Measurements from ENCODE around the gene NDE1.
A peak's percentile ranks its signal among the peaks of the same experiment; 100 is the strongest.
"Not testable (repeated sequence)": the region's sequence is repeated elsewhere in the genome, so short reads cannot be mapped to it uniquely, and the experiment has no call there.

The NDE1 gene

GRCh38 chr16:15643946-15644250 is 6.1 kb upstream of the NDE1 start:
- H3K9me3 ChIP-seq (ENCODE audit: control insufficient read depth, low read length), result no peaks in the 10 kb centered on the region
- H3K27ac ChIP-seq (ENCODE audit: low read depth, low read length, severe bottlenecking), result peak overlapping the region; percentile 97
- 72 to 79% methylated on average over 2 to 3 of the region's 4 CpGs for whole genome bisulfite sequencing, 2 experiments (ENCODE audit: insufficient coverage in 2 of 2)
- peak overlapping the region; percentile 78 for H3K4me3 ChIP-seq (ENCODE audit: extremely low read depth, insufficient read depth, low read length, poor library complexity, severe bottlenecking)
- H3K4me1 ChIP-seq (ENCODE audit: control insufficient read depth, insufficient read depth, low read length, poor library complexity, severe bottlenecking), result peaks cover 13% of the 10 kb centered on the region
- H3K36me3 ChIP-seq (ENCODE audit: control insufficient read depth, insufficient read depth, low read length), result peaks cover 6% of the 10 kb centered on the region

- H3K4me3 ChIP-seq (ENCODE audit: extremely low read depth, insufficient read depth, low read length, poor library complexity, severe bottlenecking), result no peak overlapping the region
- peaks cover 13% of the 10 kb centered on the region for H3K4me1 ChIP-seq (ENCODE audit: control insufficient read depth, insufficient read depth, low read length, poor library complexity, severe bottlenecking)
- peak overlapping the region; percentile 97 for H3K27ac ChIP-seq (ENCODE audit: low read depth, low read length, severe bottlenecking)
- H3K9me3 ChIP-seq (ENCODE audit: control insufficient read depth, low read length), result no peaks in the 10 kb centered on the region
- peaks cover 1% of the 10 kb centered on the region for H3K36me3 ChIP-seq (ENCODE audit: control insufficient read depth, insufficient read depth, low read length)
- 93 to 96% methylated on average over 3 to 5 of the region's 9 CpGs for WGBS, 2 experiments (ENCODE audit: insufficient coverage in 2 of 2)
These were observed 5.6 kb upstream of the NDE1 start for GRCh38 chr16:15644267-15644961.

GRCh38 chr16:15644962-15645465 is 5.0 kb upstream of the NDE1 start:
- H3K36me3 ChIP-seq (ENCODE audit: control insufficient read depth, insufficient read depth, low read length); H3K4me3 ChIP-seq (ENCODE audit: extremely low read depth, insufficient read depth, low read length, poor library complexity, severe bottlenecking); H3K9me3 ChIP-seq (ENCODE audit: control insufficient read depth, low read length); H3K27ac ChIP-seq (ENCODE audit: low read depth, low read length, severe bottlenecking): not testable (repeated sequence)
- peaks cover 13% of the 10 kb centered on the region for H3K4me1 ChIP-seq (ENCODE audit: control insufficient read depth, insufficient read depth, low read length, poor library complexity, severe bottlenecking)
- WGBS, 2 experiments (ENCODE audit: insufficient coverage in 2 of 2), result 95 to 97% methylated on average over 4 of the region's 10 CpGs

GRCh38 chr16:15646557-15647293 is 3.3 kb upstream of the NDE1 start:
- H3K27ac ChIP-seq (ENCODE audit: low read depth, low read length, severe bottlenecking); H3K9me3 ChIP-seq (ENCODE audit: control insufficient read depth, low read length): not testable (repeated sequence)
- 87 to 95% methylated on average over 8 to 9 of the region's 13 CpGs for WGBS, 2 experiments (ENCODE audit: insufficient coverage in 2 of 2)

GRCh38 chr16:15647294-15648014 is 2.6 kb upstream of the NDE1 start:
- Histone ChIP-seq H3K4me1 (ENCODE audit: control insufficient read depth, insufficient read depth, low read length, poor library complexity, severe bottlenecking) (peaks cover 8% of the 10 kb centered on the region), H3K27ac (ENCODE audit: low read depth, low read length, severe bottlenecking) (no peak overlapping the region), H3K4me3 (ENCODE audit: extremely low read depth, insufficient read depth, low read length, poor library complexity, severe bottlenecking) (no peak overlapping the region), H3K36me3 (ENCODE audit: control insufficient read depth, insufficient read depth, low read length) (peaks cover 6% of the 10 kb centered on the region), H3K9me3 (ENCODE audit: control insufficient read depth, low read length) (no peaks in the 10 kb centered on the region)
- WGBS, 2 experiments (ENCODE audit: insufficient coverage in 2 of 2), result 90 to 91% methylated on average over 4 to 5 of the region's 7 CpGs

More at GRCh38 chr16:15646557-15647293, 3.3 kb upstream of the NDE1 start:
- H3K4me1 ChIP-seq (ENCODE audit: control insufficient read depth, insufficient read depth, low read length, poor library complexity, severe bottlenecking), result peaks cover 13% of the 10 kb centered on the region
- not testable (repeated sequence) for H3K36me3 ChIP-seq (ENCODE audit: control insufficient read depth, insufficient read depth, low read length); H3K4me3 ChIP-seq (ENCODE audit: extremely low read depth, insufficient read depth, low read length, poor library complexity, severe bottlenecking)

GRCh38 chr16:15648135-15648730 is 1.8 kb upstream of the NDE1 start:
- Histone ChIP-seq H3K27ac (ENCODE audit: low read depth, low read length, severe bottlenecking) (no peak overlapping the region), H3K4me3 (ENCODE audit: extremely low read depth, insufficient read depth, low read length, poor library complexity, severe bottlenecking) (no peak overlapping the region), H3K9me3 (ENCODE audit: control insufficient read depth, low read length) (no peaks in the 10 kb centered on the region), H3K36me3 (ENCODE audit: control insufficient read depth, insufficient read depth, low read length) (peaks cover 6% of the 10 kb centered on the region), H3K4me1 (ENCODE audit: control insufficient read depth, insufficient read depth, low read length, poor library complexity, severe bottlenecking) (peaks cover 13% of the 10 kb centered on the region)
- WGBS, 2 experiments (ENCODE audit: insufficient coverage in 2 of 2), result 93 to 94% methylated on average over 7 to 8 of the region's 9 CpGs

GRCh38 chr16:15649311-15649710 is 734 bp upstream of the NDE1 start:
- not testable (repeated sequence) for H3K9me3 ChIP-seq (ENCODE audit: control insufficient read depth, low read length); H3K4me1 ChIP-seq (ENCODE audit: control insufficient read depth, insufficient read depth, low read length, poor library complexity, severe bottlenecking)
- Histone ChIP-seq H3K4me3 (ENCODE audit: extremely low read depth, insufficient read depth, low read length, poor library complexity, severe bottlenecking) (peak overlapping the region; percentile 93), H3K27ac (ENCODE audit: low read depth, low read length, severe bottlenecking) (peak overlapping the region; percentile 45), H3K36me3 (ENCODE audit: control insufficient read depth, insufficient read depth, low read length) (peaks cover 13% of the 10 kb centered on the region)
- 82 to 87% methylated on average over 16 to 17 of the region's 17 CpGs for WGBS, 2 experiments (ENCODE audit: insufficient coverage in 2 of 2)

- Histone ChIP-seq H3K36me3 (ENCODE audit: control insufficient read depth, insufficient read depth, low read length) (peaks cover 17% of the 10 kb centered on the region), H3K9me3 (ENCODE audit: control insufficient read depth, low read length) (no peaks in the 10 kb centered on the region), H3K4me1 (ENCODE audit: control insufficient read depth, insufficient read depth, low read length, poor library complexity, severe bottlenecking) (peaks cover 5% of the 10 kb centered on the region), H3K4me3 (ENCODE audit: extremely low read depth, insufficient read depth, low read length, poor library complexity, severe bottlenecking) (peak overlapping the region; percentile 93), H3K27ac (ENCODE audit: low read depth, low read length, severe bottlenecking) (peak overlapping the region; percentile 45)
- WGBS, 2 experiments (ENCODE audit: insufficient coverage in 2 of 2), result 4 to 5% methylated on average over 10 to 14 of the region's 14 CpGs
These were observed 372 bp upstream of the NDE1 start for GRCh38 chr16:15649727-15650018.

GRCh38 chr16:15650698-15651171 is 690 bp downstream of the NDE1 start:
- Histone ChIP-seq H3K9me3 (ENCODE audit: control insufficient read depth, low read length) (no peaks in the 10 kb centered on the region), H3K4me1 (ENCODE audit: control insufficient read depth, insufficient read depth, low read length, poor library complexity, severe bottlenecking) (peaks cover 5% of the 10 kb centered on the region), H3K4me3 (ENCODE audit: extremely low read depth, insufficient read depth, low read length, poor library complexity, severe bottlenecking) (peak overlapping the region; percentile 93), H3K27ac (ENCODE audit: low read depth, low read length, severe bottlenecking) (peak overlapping the region; percentile 41), H3K36me3 (ENCODE audit: control insufficient read depth, insufficient read depth, low read length) (peaks cover 22% of the 10 kb centered on the region)
- 1 to 3% methylated on average over 7 to 16 of the region's 18 CpGs for WGBS, 2 experiments (ENCODE audit: insufficient coverage in 2 of 2)

- no peak overlapping the region for H3K4me3 ChIP-seq (ENCODE audit: extremely low read depth, insufficient read depth, low read length, poor library complexity, severe bottlenecking)
- 92 to 100% methylated on average over 6 of the region's 14 CpGs for WGBS, 2 experiments (ENCODE audit: insufficient coverage in 2 of 2)
- peak overlapping the region; percentile 16 for H3K27ac ChIP-seq (ENCODE audit: low read depth, low read length, severe bottlenecking)
- H3K36me3 ChIP-seq (ENCODE audit: control insufficient read depth, insufficient read depth, low read length), result peaks cover 30% of the 10 kb centered on the region
- no peaks in the 10 kb centered on the region for H3K9me3 ChIP-seq (ENCODE audit: control insufficient read depth, low read length)
- peaks cover 5% of the 10 kb centered on the region for H3K4me1 ChIP-seq (ENCODE audit: control insufficient read depth, insufficient read depth, low read length, poor library complexity, severe bottlenecking)
These were observed 2.4 kb downstream of the NDE1 start for GRCh38 chr16:15652293-15653001.

Measured in mesodermal cell (in vitro differentiated cells).